ENCODE measurements around the gene JARID2.

Gene JARID2

DNA sequence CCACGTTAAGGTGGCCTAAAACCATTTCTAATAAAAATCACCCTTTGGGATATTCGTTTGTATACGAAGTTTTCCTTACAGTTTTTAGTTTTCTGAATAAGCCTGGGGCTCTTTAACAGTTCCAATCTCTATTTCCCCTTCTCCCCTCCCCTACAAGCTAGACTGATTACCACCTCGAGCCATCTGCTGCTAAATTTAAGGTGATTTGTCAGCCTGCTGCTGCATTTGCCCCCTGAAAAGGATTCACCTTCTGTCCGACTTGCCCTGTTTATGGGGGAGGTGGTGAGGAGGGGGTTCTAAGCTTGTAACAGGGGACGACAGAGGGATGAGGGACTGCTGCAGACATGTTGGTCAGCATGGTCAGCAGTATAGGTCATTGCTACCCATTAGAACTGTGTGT lies 146.3 kb downstream of the JARID2 start:
- TF ChIP-seq, protein P1, sequence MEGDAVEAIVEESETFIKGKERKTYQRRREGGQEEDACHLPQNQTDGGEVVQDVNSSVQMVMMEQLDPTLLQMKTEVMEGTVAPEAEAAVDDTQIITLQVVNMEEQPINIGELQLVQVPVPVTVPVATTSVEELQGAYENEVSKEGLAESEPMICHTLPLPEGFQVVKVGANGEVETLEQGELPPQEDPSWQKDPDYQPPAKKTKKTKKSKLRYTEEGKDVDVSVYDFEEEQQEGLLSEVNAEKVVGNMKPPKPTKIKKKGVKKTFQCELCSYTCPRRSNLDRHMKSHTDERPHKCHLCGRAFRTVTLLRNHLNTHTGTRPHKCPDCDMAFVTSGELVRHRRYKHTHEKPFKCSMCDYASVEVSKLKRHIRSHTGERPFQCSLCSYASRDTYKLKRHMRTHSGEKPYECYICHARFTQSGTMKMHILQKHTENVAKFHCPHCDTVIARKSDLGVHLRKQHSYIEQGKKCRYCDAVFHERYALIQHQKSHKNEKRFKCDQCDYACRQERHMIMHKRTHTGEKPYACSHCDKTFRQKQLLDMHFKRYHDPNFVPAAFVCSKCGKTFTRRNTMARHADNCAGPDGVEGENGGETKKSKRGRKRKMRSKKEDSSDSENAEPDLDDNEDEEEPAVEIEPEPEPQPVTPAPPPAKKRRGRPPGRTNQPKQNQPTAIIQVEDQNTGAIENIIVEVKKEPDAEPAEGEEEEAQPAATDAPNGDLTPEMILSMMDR (IDR thresholded peaks at IDR 0.05; ENCODE audit: low read depth, low read length), result no peak
- no peak overlapping the region for H3K4me3 ChIP-seq (ENCODE audit: low read depth, low read length)
- in situ Hi-C loops (cut with HindIII; ENCODE audit: low sequenced_read_pairs), result no loop called here
- no peak for DNase-seq (ENCODE audit: low read depth, low spot score)

- no peak for DNase-seq (ENCODE audit: low read depth, low spot score)
- TF ChIP-seq, protein P1 (IDR thresholded peaks at IDR 0.05; ENCODE audit: low read depth, low read length), result no peak
- in situ Hi-C loops (cut with HindIII; ENCODE audit: low sequenced_read_pairs), result no loop called here
- H3K4me3 ChIP-seq (ENCODE audit: low read depth, low read length), result no peak overlapping the region
Observed at GRCh38 chr6:15393605-15394004, 147.7 kb downstream of the JARID2 start.

- in situ Hi-C loops (cut with HindIII; ENCODE audit: low sequenced_read_pairs), result no loop called here
- no peak overlapping the region for H3K4me3 ChIP-seq (ENCODE audit: low read depth, low read length)
- no peak for DNase-seq (ENCODE audit: low read depth, low spot score)
- TF ChIP-seq, protein P1 (IDR thresholded peaks at IDR 0.05; ENCODE audit: low read depth, low read length), result no peak
Observed at GRCh38 chr6:15395087-15395486, 149.2 kb downstream of the JARID2 start.

DNA sequence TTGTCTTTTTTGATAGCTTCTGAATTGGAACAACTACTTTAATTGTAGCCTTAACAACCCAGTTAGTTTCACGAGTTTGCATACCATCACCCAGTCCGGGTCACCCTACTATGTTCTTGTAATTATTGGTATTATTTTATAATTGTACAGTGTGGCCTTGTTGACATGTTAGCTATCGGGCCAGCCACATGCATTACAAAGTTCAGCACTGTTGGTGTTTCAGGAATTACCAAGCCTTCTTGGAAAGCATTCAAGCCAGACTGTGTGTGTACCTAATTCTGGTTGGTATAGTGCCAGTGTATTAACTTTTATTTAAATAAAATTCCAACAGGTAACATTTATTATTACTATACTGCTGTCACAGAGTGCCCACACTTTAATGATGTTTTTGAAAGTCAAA lies 150.9 kb downstream of the JARID2 start:
- TF ChIP-seq, protein P1 (IDR thresholded peaks at IDR 0.05; ENCODE audit: low read depth, low read length), result no peak
- DNase-seq (ENCODE audit: low read depth, low spot score), result no peak
- no peak overlapping the region for H3K4me3 ChIP-seq (ENCODE audit: low read depth, low read length)
- in situ Hi-C loops (cut with HindIII; ENCODE audit: low sequenced_read_pairs), result no loop called here

- no peak for DNase-seq (ENCODE audit: low read depth, low spot score)
- no peak overlapping the region for H3K4me3 ChIP-seq (ENCODE audit: low read depth, low read length)
- in situ Hi-C loops (cut with HindIII; ENCODE audit: low sequenced_read_pairs), result no loop called here
- TF ChIP-seq, protein P1 (IDR thresholded peaks at IDR 0.05; ENCODE audit: low read depth, low read length), result no peak
Observed at GRCh38 chr6:15398633-15399275, 152.9 kb downstream of the JARID2 start.

DNA sequence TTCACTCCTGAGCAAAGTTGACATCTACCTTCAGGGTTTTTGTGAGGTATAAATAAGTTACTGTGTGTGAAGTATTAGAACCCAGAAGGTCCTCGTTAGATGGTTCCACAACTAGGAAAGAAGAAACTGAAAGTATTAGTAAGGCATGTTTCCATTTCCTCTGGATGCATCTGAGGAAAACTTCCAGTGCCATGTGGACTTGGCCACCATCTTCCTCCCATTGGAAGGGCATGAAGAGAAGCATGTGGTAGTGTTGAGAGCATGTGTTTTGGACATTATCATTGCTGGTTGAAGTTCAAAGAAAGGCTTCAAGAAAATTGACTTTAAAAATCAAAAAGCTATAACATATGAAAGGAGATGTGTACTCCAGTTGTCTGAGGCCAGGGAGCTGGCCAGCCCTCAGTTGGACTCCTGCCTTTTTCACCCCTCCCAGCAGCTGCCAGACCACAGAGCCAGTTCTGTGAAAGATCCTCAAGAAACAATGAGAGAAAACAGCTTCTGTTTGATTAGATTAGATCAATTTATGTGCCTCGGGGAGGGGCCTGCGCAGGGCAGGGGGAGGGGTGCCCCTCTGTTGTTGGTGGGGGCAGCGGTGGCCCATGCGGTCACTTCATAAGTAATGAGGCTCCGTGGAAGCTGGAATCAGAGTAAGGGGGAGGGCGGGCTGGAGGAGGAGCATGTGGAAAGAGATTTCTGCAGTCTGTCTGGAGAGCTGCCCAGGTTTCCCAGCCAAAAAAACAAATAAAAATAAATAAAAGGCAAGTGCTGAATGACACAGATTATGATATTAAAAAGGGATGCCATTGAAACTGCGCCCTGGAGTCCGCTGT lies 154.0 kb downstream of the JARID2 start:
- peak; percentile 88 for DNase-seq (ENCODE audit: low read depth, low spot score)
- H3K4me3 ChIP-seq (ENCODE audit: low read depth, low read length), result peak overlapping the region; percentile 28
- in situ Hi-C loops (cut with HindIII; ENCODE audit: low sequenced_read_pairs), result no loop called here
- TF ChIP-seq, protein P1 (IDR thresholded peaks at IDR 0.05; ENCODE audit: low read depth, low read length), result no peak
